ENCODE data around the gene GTF3A. TPM values are rescaled to one million over a fixed set of nuclear protein-coding genes. Genes with fewer than 3 reads are reported as not detected.

The GTF3A gene
- total RNA-seq, 4 donors from 2014 or later = 43.1 to 195 (median 60.0) TPM

DNA sequence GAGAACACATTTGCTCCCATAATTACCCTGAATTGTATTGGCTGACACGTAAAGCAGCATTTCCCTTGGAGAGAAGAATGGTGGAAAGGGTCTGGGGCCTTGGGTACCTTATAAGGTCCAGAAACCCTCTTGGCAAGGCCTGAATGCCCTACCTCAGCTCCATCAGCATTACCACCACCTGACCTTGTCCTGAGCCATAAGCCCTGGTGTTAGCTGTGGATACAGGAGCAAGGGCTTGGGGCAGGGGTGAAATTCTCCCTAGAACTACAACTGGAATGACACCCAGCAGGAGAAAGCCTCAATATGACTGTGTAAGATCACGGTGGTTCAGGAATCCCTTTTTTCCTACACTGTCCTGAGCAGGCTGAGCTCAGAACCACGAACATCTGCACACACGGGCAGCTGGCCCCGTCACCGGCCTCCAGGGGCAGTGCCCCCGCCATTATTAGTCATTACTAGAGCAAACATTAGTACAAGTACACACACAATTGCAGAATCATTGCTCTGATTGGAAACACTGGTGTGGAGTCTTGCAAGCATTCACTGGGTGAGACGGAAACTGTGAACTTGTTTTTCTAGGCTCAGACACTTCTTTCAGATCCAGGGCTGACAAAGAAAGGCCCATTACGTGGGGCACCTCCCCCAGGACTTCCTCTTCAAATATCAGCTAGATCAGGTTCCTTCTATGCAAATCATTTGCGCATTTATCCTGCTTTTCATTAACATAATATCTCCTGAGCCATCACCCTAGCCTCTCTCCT, 52.7 kb downstream of the GTF3A start:
- 53 to 90% methylated on average over 2 to 10 of the region's 10 CpGs for WGBS, 2 donors (ENCODE audit: low coverage in 1 of 2)
- Histone ChIP-seq H3K9me3 (no peaks in the 10 kb centered on the region), H3K27me3 (no peaks in the 10 kb centered on the region), H3K4me3 (no peak overlapping the region), H3K36me3 (no peaks in the 10 kb centered on the region), H3K4me1 (no peaks in the 10 kb centered on the region), H3K27ac (no peak overlapping the region)
- intact Hi-C loops (cut with DNase I; ENCODE audit: low total_unique reads) (no loop called here), in situ Hi-C loops (cut with MboI; ENCODE audit: low pct_ligation_motif_present in 1 of 4, low pct_unique_long_range_greater_than_20kb in 1 of 4, low sequenced_read_pairs in 3 of 4) (no loop called here)
- DNase-seq = no peak
- TF ChIP-seq, protein P1, sequence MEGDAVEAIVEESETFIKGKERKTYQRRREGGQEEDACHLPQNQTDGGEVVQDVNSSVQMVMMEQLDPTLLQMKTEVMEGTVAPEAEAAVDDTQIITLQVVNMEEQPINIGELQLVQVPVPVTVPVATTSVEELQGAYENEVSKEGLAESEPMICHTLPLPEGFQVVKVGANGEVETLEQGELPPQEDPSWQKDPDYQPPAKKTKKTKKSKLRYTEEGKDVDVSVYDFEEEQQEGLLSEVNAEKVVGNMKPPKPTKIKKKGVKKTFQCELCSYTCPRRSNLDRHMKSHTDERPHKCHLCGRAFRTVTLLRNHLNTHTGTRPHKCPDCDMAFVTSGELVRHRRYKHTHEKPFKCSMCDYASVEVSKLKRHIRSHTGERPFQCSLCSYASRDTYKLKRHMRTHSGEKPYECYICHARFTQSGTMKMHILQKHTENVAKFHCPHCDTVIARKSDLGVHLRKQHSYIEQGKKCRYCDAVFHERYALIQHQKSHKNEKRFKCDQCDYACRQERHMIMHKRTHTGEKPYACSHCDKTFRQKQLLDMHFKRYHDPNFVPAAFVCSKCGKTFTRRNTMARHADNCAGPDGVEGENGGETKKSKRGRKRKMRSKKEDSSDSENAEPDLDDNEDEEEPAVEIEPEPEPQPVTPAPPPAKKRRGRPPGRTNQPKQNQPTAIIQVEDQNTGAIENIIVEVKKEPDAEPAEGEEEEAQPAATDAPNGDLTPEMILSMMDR (IDR thresholded peaks at IDR 0.05) = no peak
- TF ChIP-seq POLR2AphosphoS5 (IDR thresholded peaks at IDR 0.05) = no peak
- TF ChIP-seq EP300 (IDR thresholded peaks at IDR 0.05; ENCODE audit: low read depth) = no peak
- TF ChIP-seq POLR2A (IDR thresholded peaks at IDR 0.05) = no peak

DNA sequence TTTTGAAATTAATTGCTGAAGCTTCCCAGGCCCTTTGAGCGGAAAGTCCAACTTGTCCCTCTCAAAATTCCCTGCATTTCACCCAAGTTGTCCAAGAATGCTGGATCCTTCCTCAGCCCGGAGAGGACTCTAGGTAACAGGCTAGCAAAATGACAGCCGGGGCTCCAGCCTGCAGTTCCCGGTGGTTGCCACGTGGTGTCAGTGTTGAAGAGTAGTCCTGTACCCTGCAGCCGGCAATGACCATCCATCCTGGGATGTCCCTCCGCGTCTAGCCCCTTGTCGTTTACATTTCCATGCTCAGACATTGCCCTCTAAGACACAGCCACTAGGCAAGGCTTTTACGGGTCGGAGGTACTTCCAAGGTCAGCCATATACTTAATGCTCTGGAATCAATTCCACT, 57.3 kb downstream of the GTF3A start:
- Histone ChIP-seq H3K36me3 (no peaks in the 10 kb centered on the region), H3K9me3 (no peaks in the 10 kb centered on the region), H3K27ac (no peak overlapping the region), H3K4me3 (no peak overlapping the region), H3K27me3 (no peaks in the 10 kb centered on the region), H3K4me1 (no peaks in the 10 kb centered on the region)
- 42 to 50% methylated on average over 1 to 11 of the region's 11 CpGs for WGBS, 2 donors (ENCODE audit: low coverage in 1 of 2)
- DNase-seq = peak; percentile 51
- TF ChIP-seq, protein P1 (IDR thresholded peaks at IDR 0.05) = peak; percentile 37 to 56 (median 49)
- no peak for TF ChIP-seq POLR2AphosphoS5 (IDR thresholded peaks at IDR 0.05)
- in situ Hi-C loops (cut with MboI; ENCODE audit: low pct_ligation_motif_present in 1 of 4, low pct_unique_long_range_greater_than_20kb in 1 of 4, low sequenced_read_pairs in 3 of 4) = no loop called here
- intact Hi-C loops (cut with DNase I; ENCODE audit: low total_unique reads) = no loop called here

DNA sequence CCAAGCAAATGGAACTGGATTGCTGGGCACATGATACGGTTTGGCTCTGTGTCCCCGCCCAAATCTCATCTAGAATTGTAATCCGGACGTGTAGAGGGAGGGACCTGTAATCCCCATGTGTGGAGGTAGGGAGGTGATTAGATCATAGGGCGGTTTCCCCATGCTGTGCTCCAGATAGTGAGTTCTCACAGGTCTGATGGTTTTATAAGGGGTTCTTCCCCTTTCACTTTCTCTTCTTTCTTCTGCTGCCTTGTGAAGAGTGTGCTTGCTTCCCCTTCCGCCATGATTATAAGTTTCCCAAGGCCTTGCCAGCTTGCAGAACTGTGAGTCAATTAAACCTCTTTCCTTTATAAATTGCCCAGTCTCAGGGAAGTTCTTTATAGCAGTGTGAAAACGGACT, 58.6 kb downstream of the GTF3A start:
- no peaks in the 10 kb centered on the region for H3K36me3 ChIP-seq
- H3K27me3 ChIP-seq = no peaks in the 10 kb centered on the region
- no peak overlapping the region for H3K4me3 ChIP-seq
- no peaks in the 10 kb centered on the region for H3K9me3 ChIP-seq
- peak; percentile 43 for DNase-seq
- no peak overlapping the region for H3K27ac ChIP-seq
- 62 to 71% methylated on average over 7 of the region's 7 CpGs for WGBS, 2 donors (ENCODE audit: low coverage in 1 of 2)
- H3K4me1 ChIP-seq = no peaks in the 10 kb centered on the region
- intact Hi-C loops (cut with DNase I; ENCODE audit: low total_unique reads) (no loop called here), in situ Hi-C loops (cut with MboI; ENCODE audit: low pct_ligation_motif_present in 1 of 4, low pct_unique_long_range_greater_than_20kb in 1 of 4, low sequenced_read_pairs in 3 of 4) (no loop called here)
- TF ChIP-seq POLR2AphosphoS5 (IDR thresholded peaks at IDR 0.05) (no peak), EP300 (IDR thresholded peaks at IDR 0.05; ENCODE audit: low read depth) (no peak), POLR2A (IDR thresholded peaks at IDR 0.05) (no peak)
- TF ChIP-seq, protein P1 (IDR thresholded peaks at IDR 0.05) = no peak

DNA sequence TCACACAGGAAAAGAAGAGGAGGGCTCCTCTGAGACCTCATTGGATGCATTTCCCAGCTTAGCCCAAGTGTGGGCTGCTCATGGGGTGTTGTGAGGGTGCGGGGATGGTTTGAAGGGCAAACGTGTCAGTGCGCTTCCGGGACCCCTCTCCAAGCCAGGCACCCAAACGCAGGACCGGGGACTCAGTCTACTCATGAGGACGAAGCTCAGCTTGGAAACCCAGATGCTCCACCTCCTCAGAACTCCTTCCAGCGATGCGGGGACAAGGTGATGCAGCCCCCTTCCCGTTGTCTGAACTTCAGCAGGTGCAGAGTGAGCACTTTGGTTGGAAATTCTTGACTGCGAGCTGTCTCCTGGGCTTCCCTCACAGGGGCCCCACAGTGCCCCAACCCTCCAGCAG, 59.0 kb downstream of the GTF3A start:
- no peaks in the 10 kb centered on the region for H3K27me3 ChIP-seq
- no peak for DNase-seq
- intact Hi-C loops (cut with DNase I; ENCODE audit: low total_unique reads) (no loop called here), in situ Hi-C loops (cut with MboI; ENCODE audit: low pct_ligation_motif_present in 1 of 4, low pct_unique_long_range_greater_than_20kb in 1 of 4, low sequenced_read_pairs in 3 of 4) (no loop called here)
- no peaks in the 10 kb centered on the region for H3K36me3 ChIP-seq
- H3K9me3 ChIP-seq = no peaks in the 10 kb centered on the region
- H3K4me1 ChIP-seq = no peaks in the 10 kb centered on the region
- no peak overlapping the region for H3K4me3 ChIP-seq
- 89 to 93% methylated on average over 5 to 11 of the region's 11 CpGs for WGBS, 2 donors (ENCODE audit: low coverage in 1 of 2)
- H3K27ac ChIP-seq = no peak overlapping the region
- TF ChIP-seq, protein P1 (IDR thresholded peaks at IDR 0.05) = no peak
- TF ChIP-seq EP300 (IDR thresholded peaks at IDR 0.05; ENCODE audit: low read depth) = no peak
- TF ChIP-seq POLR2A (IDR thresholded peaks at IDR 0.05) = no peak
- no peak for TF ChIP-seq POLR2AphosphoS5 (IDR thresholded peaks at IDR 0.05)

Small RNA genes within 50 kb of the gene (small RNA-seq; reads per million reads assigned to genes)
- 0 reads per million in 4 donors for gene RNY1P1

Other genes starting within 250 kb of the GTF3A start
- gene RPL21, start 173.1 kb upstream of the GTF3A start, total RNA-seq = 100 to 1,000 TPM in 3 of 4 donors, 10 to 100 TPM in 1; 71.8 to 702 (median 370) TPM
- gene RASL11A, start 153.8 kb upstream of the GTF3A start, total RNA-seq = 10 to 100 TPM; 18.7 to 37.7 (median 28.9) TPM
- gene MTIF3, start 25.9 kb downstream of the GTF3A start, total RNA-seq = 10 to 100 TPM; 27.7 to 98.3 (median 66.7) TPM
- 10 to 100 TPM in 3 of 4 donors, 1 to 10 TPM in 1; 1.8 to 29.6 (median 18.9) TPM for gene LNX2, start 195.9 kb downstream of the GTF3A start, total RNA-seq
- 100 to 1,000 TPM in 1 of 4 donors, 10 to 100 TPM in 3; 45.6 to 120 (median 90.4) TPM for gene POLR1D, start 197.3 kb downstream of the GTF3A start, total RNA-seq